ENCODE measurements around the gene ERFL. TPM values are rescaled to one million over a fixed set of nuclear protein-coding genes. Genes with fewer than 3 reads are reported as not detected.

Gene ERFL
- total RNA-seq, 1 donor from 2014 or later = 1.2 TPM

- Mint-ChIP-seq H3K27ac (peak overlapping the region; percentile 68), H3K27me3 (no peaks in the 10 kb centered on the region), H3K36me3 (ENCODE audit: insufficient read depth) (peaks cover 21% of the 10 kb centered on the region), H3K9me3 (ENCODE audit: low read depth) (no peaks in the 10 kb centered on the region), H3K4me1 (ENCODE audit: low read depth) (peaks cover 11% of the 10 kb centered on the region), H3K4me3 (ENCODE audit: low read depth) (no peak overlapping the region)
- DNase-seq (ENCODE audit: low spot score, unreplicated experiment) = no peak
- TF ChIP-seq CTCF (IDR thresholded peaks at IDR 0.05; ENCODE audit: unreplicated experiment) = peak; percentile 48
These were observed 32.3 kb downstream of the ERFL start for GRCh38 chr19:41895745-41896580.

- Mint-ChIP-seq H3K9me3 (ENCODE audit: low read depth) (no peaks in the 10 kb centered on the region), H3K27ac (no peak overlapping the region), H3K4me1 (ENCODE audit: low read depth) (peaks cover 11% of the 10 kb centered on the region), H3K27me3 (no peaks in the 10 kb centered on the region), H3K4me3 (ENCODE audit: low read depth) (no peak overlapping the region), H3K36me3 (ENCODE audit: insufficient read depth) (peaks cover 20% of the 10 kb centered on the region)
- no peak for DNase-seq (ENCODE audit: low spot score, unreplicated experiment)
- TF ChIP-seq CTCF (IDR thresholded peaks at IDR 0.05; ENCODE audit: unreplicated experiment) = no peak
These were observed 33.9 kb downstream of the ERFL start for GRCh38 chr19:41894350-41894749.

GRCh38 chr19:41893899-41894298, 34.4 kb downstream of the ERFL start:
- no peak for TF ChIP-seq CTCF (IDR thresholded peaks at IDR 0.05; ENCODE audit: unreplicated experiment)
- Mint-ChIP-seq H3K9me3 (ENCODE audit: low read depth) (no peaks in the 10 kb centered on the region), H3K27me3 (no peaks in the 10 kb centered on the region), H3K27ac (no peak overlapping the region), H3K4me1 (ENCODE audit: low read depth) (peaks cover 11% of the 10 kb centered on the region), H3K36me3 (ENCODE audit: insufficient read depth) (peaks cover 17% of the 10 kb centered on the region), H3K4me3 (ENCODE audit: low read depth) (no peak overlapping the region)
- no peak for DNase-seq (ENCODE audit: low spot score, unreplicated experiment)

- no peak for TF ChIP-seq CTCF (IDR thresholded peaks at IDR 0.05; ENCODE audit: unreplicated experiment)
- no peak for DNase-seq (ENCODE audit: low spot score, unreplicated experiment)
- Mint-ChIP-seq H3K4me1 (ENCODE audit: low read depth) (peaks cover 14% of the 10 kb centered on the region), H3K9me3 (ENCODE audit: low read depth) (no peaks in the 10 kb centered on the region), H3K27ac (no peak overlapping the region), H3K36me3 (ENCODE audit: insufficient read depth) (peaks cover 12% of the 10 kb centered on the region), H3K4me3 (ENCODE audit: low read depth) (no peak overlapping the region), H3K27me3 (no peaks in the 10 kb centered on the region)
These were observed 35.9 kb downstream of the ERFL start for GRCh38 chr19:41892173-41892902.

GRCh38 chr19:41890936-41891335, 37.3 kb downstream of the ERFL start:
- H3K36me3 Mint-ChIP-seq (ENCODE audit: insufficient read depth) = peaks cover 11% of the 10 kb centered on the region

More at GRCh38 chr19:41890936-41891335, 37.3 kb downstream of the ERFL start:
- TF ChIP-seq CTCF (IDR thresholded peaks at IDR 0.05; ENCODE audit: unreplicated experiment) = no peak
- no peak for DNase-seq (ENCODE audit: low spot score, unreplicated experiment)
- Mint-ChIP-seq H3K27ac (no peak overlapping the region), H3K4me3 (ENCODE audit: low read depth) (no peak overlapping the region), H3K9me3 (ENCODE audit: low read depth) (no peaks in the 10 kb centered on the region), H3K4me1 (ENCODE audit: low read depth) (peaks cover 27% of the 10 kb centered on the region), H3K27me3 (no peaks in the 10 kb centered on the region)
